Neural cell (in vitro differentiated cells): Measurements from ENCODE around the gene PNPLA1.

Source experiments
- EP300 ChIP-seq: fragments of 450-650 bp; conservative IDR thresholded peaks from 2 replicates; pipeline ENCODE4 v1.6.1; 2014; ENCODE audit warnings: antibody characterized with exemption, mild to moderate bottlenecking, moderate library complexity; ENCODE audit not compliant: poor library complexity, severe bottlenecking
- EZH2 ChIP-seq: fragments of 200-600, 300-800 bp; shearing (Covaris generic), sonication (generic); IDR thresholded peaks from 2 replicates; pipeline ENCODE4 v1.6.1; 2014; ENCODE audit warnings: antibody characterized with exemption, low read length, borderline replicate concordance, mild to moderate bottlenecking; ENCODE audit not compliant: insufficient read depth, poor library complexity, severe bottlenecking
- MXI1 ChIP-seq: fragments of 450-650 bp; conservative IDR thresholded peaks from 2 replicates; pipeline ENCODE4 v1.6.1; 2014; ENCODE audit warnings: antibody characterized with exemption, mild to moderate bottlenecking; ENCODE audit not compliant: poor library complexity, severe bottlenecking
- POLR2AphosphoS5 ChIP-seq: IDR thresholded peaks from 2 replicates; pipeline ENCODE4 v1.6.1; 2012
- RAD21 ChIP-seq: fragments of 450-650 bp; conservative IDR thresholded peaks from 2 replicates; pipeline ENCODE4 v1.6.1; 2014; ENCODE audit warnings: antibody characterized with exemption, mild to moderate bottlenecking, moderate library complexity
- SMC3 ChIP-seq: fragments of 450-650 bp; conservative IDR thresholded peaks from 2 replicates; pipeline ENCODE4 v1.6.1; 2014; ENCODE audit warnings: antibody characterized with exemption, mild to moderate bottlenecking, moderate library complexity; ENCODE audit not compliant: poor library complexity
- TAF1 ChIP-seq: IDR thresholded peaks from 2 replicates; pipeline ENCODE4 v1.6.1; 2012; ENCODE audit warnings: low read depth
- TF ChIP-seq, protein P1 (sequence below): fragments of 450-650 bp; IDR thresholded peaks from 2 replicates; pipeline ENCODE4 v1.5.1; 2014; ENCODE audit warnings: antibody characterized with exemption, mild to moderate bottlenecking, moderate library complexity; ENCODE audit not compliant: poor library complexity, severe bottlenecking
- TF ChIP-seq, protein P2 (sequence below): IDR thresholded peaks from 2 replicates; pipeline ENCODE4 v1.6.1; 2012; ENCODE audit warnings: borderline replicate concordance

DNA sequence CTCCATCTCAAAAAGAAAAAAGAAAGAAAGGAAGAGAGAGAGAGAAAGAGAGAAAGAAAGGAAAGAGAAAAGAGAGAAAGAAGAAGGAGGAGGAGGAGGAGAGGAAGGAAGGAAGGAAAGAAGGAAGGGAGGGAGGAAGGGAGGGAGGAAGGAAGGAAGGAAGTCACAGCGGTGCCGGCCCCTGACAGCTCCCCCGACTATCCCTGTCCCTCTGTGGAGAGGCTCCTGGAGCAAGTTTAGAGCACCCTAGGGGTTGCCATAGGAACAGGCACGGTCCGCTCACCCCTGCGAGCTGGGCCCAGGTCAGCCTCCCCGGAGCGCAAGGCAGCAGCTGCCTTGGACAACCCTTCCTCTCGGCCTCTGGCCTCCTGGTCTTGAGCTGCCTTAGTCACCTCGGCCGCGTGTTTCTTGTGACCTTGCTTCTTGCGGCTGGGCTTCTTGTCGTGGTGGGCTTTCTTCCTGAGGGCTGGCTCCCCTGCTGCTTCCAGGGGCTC is 60.0 kb downstream of the PNPLA1 start:
- TF ChIP-seq, protein P1, sequence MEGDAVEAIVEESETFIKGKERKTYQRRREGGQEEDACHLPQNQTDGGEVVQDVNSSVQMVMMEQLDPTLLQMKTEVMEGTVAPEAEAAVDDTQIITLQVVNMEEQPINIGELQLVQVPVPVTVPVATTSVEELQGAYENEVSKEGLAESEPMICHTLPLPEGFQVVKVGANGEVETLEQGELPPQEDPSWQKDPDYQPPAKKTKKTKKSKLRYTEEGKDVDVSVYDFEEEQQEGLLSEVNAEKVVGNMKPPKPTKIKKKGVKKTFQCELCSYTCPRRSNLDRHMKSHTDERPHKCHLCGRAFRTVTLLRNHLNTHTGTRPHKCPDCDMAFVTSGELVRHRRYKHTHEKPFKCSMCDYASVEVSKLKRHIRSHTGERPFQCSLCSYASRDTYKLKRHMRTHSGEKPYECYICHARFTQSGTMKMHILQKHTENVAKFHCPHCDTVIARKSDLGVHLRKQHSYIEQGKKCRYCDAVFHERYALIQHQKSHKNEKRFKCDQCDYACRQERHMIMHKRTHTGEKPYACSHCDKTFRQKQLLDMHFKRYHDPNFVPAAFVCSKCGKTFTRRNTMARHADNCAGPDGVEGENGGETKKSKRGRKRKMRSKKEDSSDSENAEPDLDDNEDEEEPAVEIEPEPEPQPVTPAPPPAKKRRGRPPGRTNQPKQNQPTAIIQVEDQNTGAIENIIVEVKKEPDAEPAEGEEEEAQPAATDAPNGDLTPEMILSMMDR = no peak
- TF ChIP-seq, protein P2, sequence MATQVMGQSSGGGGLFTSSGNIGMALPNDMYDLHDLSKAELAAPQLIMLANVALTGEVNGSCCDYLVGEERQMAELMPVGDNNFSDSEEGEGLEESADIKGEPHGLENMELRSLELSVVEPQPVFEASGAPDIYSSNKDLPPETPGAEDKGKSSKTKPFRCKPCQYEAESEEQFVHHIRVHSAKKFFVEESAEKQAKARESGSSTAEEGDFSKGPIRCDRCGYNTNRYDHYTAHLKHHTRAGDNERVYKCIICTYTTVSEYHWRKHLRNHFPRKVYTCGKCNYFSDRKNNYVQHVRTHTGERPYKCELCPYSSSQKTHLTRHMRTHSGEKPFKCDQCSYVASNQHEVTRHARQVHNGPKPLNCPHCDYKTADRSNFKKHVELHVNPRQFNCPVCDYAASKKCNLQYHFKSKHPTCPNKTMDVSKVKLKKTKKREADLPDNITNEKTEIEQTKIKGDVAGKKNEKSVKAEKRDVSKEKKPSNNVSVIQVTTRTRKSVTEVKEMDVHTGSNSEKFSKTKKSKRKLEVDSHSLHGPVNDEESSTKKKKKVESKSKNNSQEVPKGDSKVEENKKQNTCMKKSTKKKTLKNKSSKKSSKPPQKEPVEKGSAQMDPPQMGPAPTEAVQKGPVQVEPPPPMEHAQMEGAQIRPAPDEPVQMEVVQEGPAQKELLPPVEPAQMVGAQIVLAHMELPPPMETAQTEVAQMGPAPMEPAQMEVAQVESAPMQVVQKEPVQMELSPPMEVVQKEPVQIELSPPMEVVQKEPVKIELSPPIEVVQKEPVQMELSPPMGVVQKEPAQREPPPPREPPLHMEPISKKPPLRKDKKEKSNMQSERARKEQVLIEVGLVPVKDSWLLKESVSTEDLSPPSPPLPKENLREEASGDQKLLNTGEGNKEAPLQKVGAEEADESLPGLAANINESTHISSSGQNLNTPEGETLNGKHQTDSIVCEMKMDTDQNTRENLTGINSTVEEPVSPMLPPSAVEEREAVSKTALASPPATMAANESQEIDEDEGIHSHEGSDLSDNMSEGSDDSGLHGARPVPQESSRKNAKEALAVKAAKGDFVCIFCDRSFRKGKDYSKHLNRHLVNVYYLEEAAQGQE = no peak
- no peak for TF ChIP-seq EZH2
- no peak for TF ChIP-seq TAF1
- TF ChIP-seq EP300 = no peak
- TF ChIP-seq RAD21 = no peak
- no peak for TF ChIP-seq MXI1
- TF ChIP-seq POLR2AphosphoS5 = no peak
- TF ChIP-seq SMC3 = no peak
